HG03064 (cell line): ENCODE measurements around the gene CLBA1.

Source experiments
- ATAC-seq: cut with Tn5 transposase; IDR thresholded peaks from one replicate; pipeline ENCODE4 v1.9.1; 2021; ENCODE audit warnings: low read depth; ENCODE audit not compliant: unreplicated experiment

CLBA1 gene

DNA sequence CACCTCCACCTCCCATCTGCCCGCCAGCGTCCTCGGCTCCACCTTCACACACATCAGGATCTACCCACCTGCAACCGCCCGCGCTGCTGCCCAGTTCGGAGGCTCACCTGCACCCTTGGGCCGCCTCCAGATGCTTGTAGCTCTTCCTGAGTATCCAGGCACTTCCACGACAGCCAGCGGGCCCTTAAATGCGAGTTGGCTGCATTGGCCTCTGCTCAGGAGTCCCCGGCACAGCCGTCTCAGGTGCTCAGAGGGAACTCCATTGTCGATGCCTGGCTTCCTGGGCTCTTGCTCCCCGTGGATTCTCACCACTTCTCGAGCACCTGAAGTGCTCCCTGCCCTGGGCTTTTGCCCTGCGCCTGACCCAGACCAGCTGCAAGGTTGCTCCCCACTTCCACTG is 57.2 kb downstream of the CLBA1 start:
- no peak for ATAC-seq

DNA sequence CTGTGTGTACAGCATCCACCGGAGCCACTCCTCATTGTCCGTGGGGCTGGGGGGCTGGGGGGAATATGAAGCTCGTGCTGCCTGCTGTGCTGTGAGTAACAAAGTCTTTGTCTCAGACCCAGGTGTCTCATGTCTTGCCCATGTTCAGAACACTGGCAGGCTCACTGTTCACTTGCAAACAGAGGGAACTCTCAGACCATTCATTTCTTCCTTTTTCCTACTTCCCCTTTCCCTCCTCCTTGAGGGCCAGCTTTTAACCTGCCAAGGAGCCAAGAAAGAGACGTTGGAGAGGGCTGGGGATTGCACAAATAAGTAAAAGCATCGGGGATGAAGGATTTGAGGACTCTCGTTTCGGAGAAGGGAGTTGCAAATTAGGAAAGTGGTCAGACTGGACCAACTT is 58.1 kb downstream of the CLBA1 start:
- no peak for ATAC-seq
